ENCODE results near the gene CERS6. TPM values are rescaled to one million over a fixed set of nuclear protein-coding genes. Genes with fewer than 3 reads are reported as not detected.
"Not testable (repeated sequence)": the region's sequence is repeated elsewhere in the genome, so short reads cannot be mapped to it uniquely, and the experiment has no call there.

Gene CERS6
- total RNA-seq, 1 donor from 2014 or later: 27.7 TPM

GRCh38 chr2:168662651-168663208, 206.7 kb downstream of the CERS6 start:
- no peak overlapping the region for H3K27ac ChIP-seq
- no peaks in the 10 kb centered on the region for H3K27me3 ChIP-seq
- no peak overlapping the region for H3K4me3 ChIP-seq
- intact Hi-C loops (cut with DNase I): no loop called here
- no peak for DNase-seq (ENCODE audit: extremely low spot score in 2 of 2)
- TF ChIP-seq POLR2A (IDR thresholded peaks at IDR 0.05): no peak
- TF ChIP-seq POLR2AphosphoS5 (IDR thresholded peaks at IDR 0.05; ENCODE audit: insufficient read depth in 1 of 2, low read depth in 1 of 2): no peak
- no peak for TF ChIP-seq CTCF (IDR thresholded peaks at IDR 0.05)
- H3K9me3 ChIP-seq: no peaks in the 10 kb centered on the region
- peaks cover 24% of the 10 kb centered on the region for H3K4me1 ChIP-seq
- no peaks in the 10 kb centered on the region for H3K36me3 ChIP-seq

- no peak for DNase-seq (ENCODE audit: extremely low spot score in 2 of 2)
- no peaks in the 10 kb centered on the region for H3K36me3 ChIP-seq
- no peaks in the 10 kb centered on the region for H3K27me3 ChIP-seq
- H3K4me3 ChIP-seq: no peak overlapping the region
- no peaks in the 10 kb centered on the region for H3K9me3 ChIP-seq
- no peak for TF ChIP-seq POLR2A (IDR thresholded peaks at IDR 0.05)
- no peak for TF ChIP-seq CTCF (IDR thresholded peaks at IDR 0.05)
- TF ChIP-seq POLR2AphosphoS5 (IDR thresholded peaks at IDR 0.05; ENCODE audit: insufficient read depth in 1 of 2, low read depth in 1 of 2): no peak
- intact Hi-C loops (cut with DNase I): no loop called here
- no peak overlapping the region for H3K27ac ChIP-seq
- H3K4me1 ChIP-seq: peaks cover 24% of the 10 kb centered on the region
Observed at GRCh38 chr2:168663993-168664392, 207.9 kb downstream of the CERS6 start.

GRCh38 chr2:168664715-168665114, 208.6 kb downstream of the CERS6 start:
- H3K4me1 ChIP-seq: peaks cover 24% of the 10 kb centered on the region
- not testable (repeated sequence) for H3K4me3 ChIP-seq

GRCh38 chr2:168666339-168666738, 210.3 kb downstream of the CERS6 start:
- no peak for DNase-seq (ENCODE audit: extremely low spot score in 2 of 2)
- H3K27me3 ChIP-seq: no peaks in the 10 kb centered on the region
- intact Hi-C loops (cut with DNase I): no loop called here
- TF ChIP-seq POLR2A (IDR thresholded peaks at IDR 0.05): no peak
- no peak for TF ChIP-seq POLR2AphosphoS5 (IDR thresholded peaks at IDR 0.05; ENCODE audit: insufficient read depth in 1 of 2, low read depth in 1 of 2)
- no peak for TF ChIP-seq CTCF (IDR thresholded peaks at IDR 0.05)
- H3K4me1 ChIP-seq: peaks cover 19% of the 10 kb centered on the region
- no peaks in the 10 kb centered on the region for H3K9me3 ChIP-seq
- no peak overlapping the region for H3K27ac ChIP-seq
- no peak overlapping the region for H3K4me3 ChIP-seq
- no peaks in the 10 kb centered on the region for H3K36me3 ChIP-seq

More at GRCh38 chr2:168664715-168665114, 208.6 kb downstream of the CERS6 start:
- H3K27me3 ChIP-seq; H3K9me3 ChIP-seq; H3K36me3 ChIP-seq; H3K27ac ChIP-seq; intact Hi-C loops (cut with DNase I); DNase-seq (ENCODE audit: extremely low spot score in 2 of 2): not testable (repeated sequence)

- Histone ChIP-seq H3K4me3 (no peak overlapping the region), H3K27me3 (no peaks in the 10 kb centered on the region), H3K9me3 (no peaks in the 10 kb centered on the region), H3K36me3 (no peaks in the 10 kb centered on the region), H3K4me1 (peaks cover 18% of the 10 kb centered on the region), H3K27ac (no peak overlapping the region)
- TF ChIP-seq POLR2A (IDR thresholded peaks at IDR 0.05) (no peak), CTCF (IDR thresholded peaks at IDR 0.05) (no peak), POLR2AphosphoS5 (IDR thresholded peaks at IDR 0.05; ENCODE audit: insufficient read depth in 1 of 2, low read depth in 1 of 2) (no peak)
- intact Hi-C loops (cut with DNase I): no loop called here
- DNase-seq (ENCODE audit: extremely low spot score in 2 of 2): no peak
Observed at GRCh38 chr2:168667156-168667555, 211.1 kb downstream of the CERS6 start.
